Aorta (tissue), 5 donors: ENCODE results near the gene CLIP1. TPM values are rescaled to one million over a fixed set of nuclear protein-coding genes. Genes with fewer than 3 reads are reported as not detected.

ENCODE experiments used
- ATAC-seq: fragments of 200-7000 bp; cut with Tn5 transposase; one replicate; pipeline ENCODE4 v1.9.1; 2022; ENCODE audit warnings: moderate library complexity; ENCODE audit not compliant: low FRiP score
- DNase-seq, 2 donors: peaks; one replicate each; pipeline ENCODE4 v3.0.0-alpha.2; 2020
- H3K27ac ChIP-seq, 2 donors: one replicate each; pipeline ENCODE4 v1.5.1; 2013; ENCODE audit warnings: low read length in 2 of 2, mild to moderate bottlenecking in 2 of 2, moderate library complexity in 2 of 2, control low read depth in 1 of 2, inconsistent platforms in 1 of 2, low read depth in 1 of 2
- H3K27me3 ChIP-seq, 2 donors: one replicate each; pipeline ENCODE4 v1.6.1; 2013; ENCODE audit warnings: control low read depth in 1 of 2, low read length in 1 of 2, mild to moderate bottlenecking in 1 of 2, moderate library complexity in 1 of 2; ENCODE audit not compliant: insufficient read depth in 2 of 2, control insufficient read depth in 1 of 2
- H3K36me3 ChIP-seq, 2 donors: one replicate each; pipeline ENCODE4 v1.6.1; 2013; ENCODE audit warnings: control low read depth in 1 of 2, low read length in 1 of 2, mild to moderate bottlenecking in 1 of 2; ENCODE audit not compliant: insufficient read depth in 2 of 2, control insufficient read depth in 1 of 2
- H3K4me1 ChIP-seq, 2 donors: one replicate each; pipeline ENCODE4 v1.6.1; 2013; ENCODE audit warnings: low read length in 2 of 2, control low read depth in 1 of 2, mild to moderate bottlenecking in 1 of 2, moderate library complexity in 1 of 2; ENCODE audit not compliant: insufficient read depth in 2 of 2, control insufficient read depth in 1 of 2
- H3K4me3 ChIP-seq, 2 donors: one replicate each; pipeline ENCODE4 v1.5.1; 2013; ENCODE audit warnings: low read length in 2 of 2, control low read depth in 1 of 2, mild to moderate bottlenecking in 1 of 2
- H3K9me3 ChIP-seq: one replicate; pipeline ENCODE4 v1.6.1; 2013; ENCODE audit warnings: mild to moderate bottlenecking, low read length; ENCODE audit not compliant: control insufficient read depth
- WGBS, 2 donors: extraction: QIAGEN DNeasy Blood & Tissue Kit; methylation state at CpG; one replicate each; pipeline ENCODE4 v1.1.7; 2013; 5-methylcytosine and 5-hydroxymethylcytosine counted together
- intact Hi-C, 2 donors: fragments of 100-400 bp; cut with DNase I; formaldehyde crosslinking; loops; one replicate each; pipeline versions ENCODE4 v1.14.2 to v1.15.0; 2022
- polyA plus RNA-seq, 2 donors: library from polyadenylated mRNA; stranded (reverse); fragments of 200-250 nt; gene quantifications; one replicate each; pipeline ENCODE4 v1.2.3, GENCODE V29; 2013
- total RNA-seq, 2 donors: library from RNA; stranded (reverse); fragmentation: NEBNext Ultra II Directional; extraction: Animal tissue kit (Norgen Biotek cat#: 25700); gene quantifications; one replicate each; pipeline ENCODE4 v1.2.1, GENCODE V29; 2021
- donor health status: healthy with polysubstance abuse.
- donor health status: Bipolar disorder and iron deficiency.
- donor health status: DM: no; HTN: no; CAD: no.
- donor health status: DM: no; HTN: no; CAD: no.
- donor health status: DM: yes; HTN: yes; CAD: no.

CLIP1 gene
- total and polyA plus RNA-seq, 4 donors, result 33.2 to 182 (median 80.9) TPM

- H3K4me1 ChIP-seq, result no peaks in the 10 kb centered on the region
- DNase-seq (no peak), ATAC-seq (peak; percentile 38)
- H3K27ac ChIP-seq, result no peak overlapping the region
- WGBS, 2 donors, result 87 to 88% methylated on average over 18 of the region's 18 CpGs
- H3K36me3 ChIP-seq, result peaks cover 14 to 16% of the 10 kb centered on the region in 2 donors
- intact Hi-C loops, result no loop called here
- H3K4me3 ChIP-seq, result no peak overlapping the region
- H3K27me3 ChIP-seq, result no peaks in the 10 kb centered on the region
- no peaks in the 10 kb centered on the region for H3K9me3 ChIP-seq
Measured at GRCh38 chr12:122327494-122328385, 94.7 kb downstream of the CLIP1 start.

DNA sequence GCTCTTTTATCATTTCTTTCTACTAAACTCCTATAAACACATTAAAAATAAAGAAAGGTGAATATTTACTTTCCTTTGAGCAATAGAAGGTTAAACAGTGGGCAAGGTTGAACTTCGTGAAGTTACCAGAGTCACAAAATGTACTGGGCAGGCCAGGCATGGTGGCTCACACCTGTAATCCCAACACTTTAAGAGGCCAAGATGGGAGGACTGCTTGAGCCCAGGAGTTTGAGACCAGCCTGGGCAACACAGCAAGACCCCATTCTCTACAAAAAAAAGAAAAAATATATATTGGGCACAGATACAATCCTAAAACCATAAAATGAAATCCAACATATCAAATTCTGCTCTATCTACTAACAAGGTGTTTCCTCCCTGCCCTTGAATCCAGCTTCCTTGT is 95.5 kb downstream of the CLIP1 start:
- intact Hi-C loops, result no loop called here
- Histone ChIP-seq H3K36me3 (peaks cover 14 to 16% of the 10 kb centered on the region in 2 donors), H3K4me1 (no peaks in the 10 kb centered on the region), H3K27ac (no peak overlapping the region), H3K9me3 (no peaks in the 10 kb centered on the region), H3K4me3 (no peak overlapping the region), H3K27me3 (no peaks in the 10 kb centered on the region)
- 64 to 74% methylated on average over 1 of the region's 1 CpG for WGBS, 2 donors
- DNase-seq (no peak), ATAC-seq (no peak)

GRCh38 chr12:122326586-122326985 is 95.9 kb downstream of the CLIP1 start:
- 87 to 89% methylated on average over 5 of the region's 5 CpGs for WGBS, 2 donors
- H3K27me3 ChIP-seq, result no peaks in the 10 kb centered on the region
- ATAC-seq (no peak), DNase-seq (no peak)
- intact Hi-C loops, result no loop called here
- H3K27ac ChIP-seq, result no peak overlapping the region
- no peaks in the 10 kb centered on the region for H3K9me3 ChIP-seq
- H3K4me3 ChIP-seq, result no peak overlapping the region
- H3K36me3 ChIP-seq, result peaks cover 14% of the 10 kb centered on the region in 2 donors
- H3K4me1 ChIP-seq, result no peaks in the 10 kb centered on the region

- intact Hi-C loops, result no loop called here
Measured at GRCh38 chr12:122323311-122324019, 99.0 kb downstream of the CLIP1 start.

GRCh38 chr12:122322501-122322900 is 100.0 kb downstream of the CLIP1 start:
- Histone ChIP-seq H3K36me3 (peaks cover 8 to 11% of the 10 kb centered on the region in 2 donors), H3K4me1 (peaks cover 2 to 3% of the 10 kb centered on the region in 2 donors)

More at GRCh38 chr12:122323311-122324019, 99.0 kb downstream of the CLIP1 start:
- H3K4me1 ChIP-seq, result peaks cover 0 to 2% of the 10 kb centered on the region in 2 donors
- H3K27ac ChIP-seq, result no peak overlapping the region
- H3K4me3 ChIP-seq, result no peak overlapping the region
- no peaks in the 10 kb centered on the region for H3K9me3 ChIP-seq
- DNase-seq (peak in 1 of 2 donors; percentile 50), ATAC-seq (no peak)
- WGBS, 2 donors, result 93% methylated on average over 18 of the region's 18 CpGs
- H3K27me3 ChIP-seq, result no peaks in the 10 kb centered on the region
- peaks cover 12 to 14% of the 10 kb centered on the region in 2 donors for H3K36me3 ChIP-seq

DNA sequence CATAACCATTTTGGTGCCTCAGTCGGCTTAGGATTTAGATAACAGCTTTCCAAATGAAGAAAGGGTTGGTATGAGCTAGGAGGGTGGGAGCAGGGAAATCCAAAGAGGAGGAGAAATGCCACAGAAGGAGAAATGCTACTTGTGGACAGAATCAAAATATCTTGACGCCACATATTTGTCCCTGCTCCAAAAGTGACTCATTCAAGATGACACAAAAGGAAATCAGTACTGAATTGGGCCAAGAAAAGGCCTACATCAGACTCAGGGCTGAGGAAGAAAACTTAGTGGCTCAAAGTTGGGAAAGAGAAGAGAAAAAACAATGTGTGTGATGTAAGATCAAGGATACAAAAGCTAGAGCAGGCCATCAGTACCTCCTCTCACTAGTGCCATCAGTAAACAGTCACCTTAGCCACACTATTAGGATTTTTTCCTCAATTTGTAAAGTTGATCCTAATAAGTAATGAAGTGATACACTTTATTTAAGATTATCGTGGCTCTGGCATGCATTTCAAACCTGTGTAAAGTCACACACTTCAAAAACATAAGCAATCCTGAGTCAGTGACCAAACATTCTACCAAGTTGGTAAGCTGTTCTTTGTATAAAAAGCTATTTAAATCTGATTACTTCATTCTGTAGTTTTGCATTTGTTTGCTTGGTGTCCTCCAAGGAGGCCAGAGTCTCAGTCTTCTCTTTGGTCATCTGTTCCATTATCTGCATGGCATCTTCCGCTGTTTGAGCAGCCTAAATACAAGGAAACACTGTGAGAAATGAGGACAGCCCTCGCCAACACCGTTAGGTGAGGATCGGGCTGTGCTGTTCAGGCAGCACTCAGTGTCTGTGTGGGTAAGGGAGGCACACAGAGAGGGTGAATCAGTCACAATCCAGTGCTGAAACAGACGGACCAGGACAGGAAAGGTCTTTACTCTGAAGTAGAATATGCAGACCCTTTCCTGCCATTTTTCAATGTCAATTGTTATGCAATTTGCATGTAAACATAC is 103.6 kb downstream of the CLIP1 start:
- Histone ChIP-seq H3K27ac (peak overlapping the region; percentile 79 to 98), H3K9me3 (no peaks in the 10 kb centered on the region), H3K27me3 (no peaks in the 10 kb centered on the region), H3K4me1 (peaks cover 2 to 3% of the 10 kb centered on the region in 2 donors), H3K36me3 (peaks cover 0 to 3% of the 10 kb centered on the region in 2 donors), H3K4me3 (no peak overlapping the region)
- peak; percentile 87 for ATAC-seq
- intact Hi-C loops, result no loop called here
- DNase-seq, result no peak
- 47 to 49% methylated on average over 8 of the region's 8 CpGs for WGBS, 2 donors

More at GRCh38 chr12:122322501-122322900, 100.0 kb downstream of the CLIP1 start:
- intact Hi-C loops, result no loop called here
- DNase-seq, result no peak
- no peak overlapping the region for H3K27ac ChIP-seq
- ATAC-seq, result no peak
- 86% methylated on average over 8 of the region's 8 CpGs for whole genome bisulfite sequencing, 2 donors
- H3K4me3 ChIP-seq, result no peak overlapping the region
- no peaks in the 10 kb centered on the region for H3K9me3 ChIP-seq
- H3K27me3 ChIP-seq, result no peaks in the 10 kb centered on the region

DNA sequence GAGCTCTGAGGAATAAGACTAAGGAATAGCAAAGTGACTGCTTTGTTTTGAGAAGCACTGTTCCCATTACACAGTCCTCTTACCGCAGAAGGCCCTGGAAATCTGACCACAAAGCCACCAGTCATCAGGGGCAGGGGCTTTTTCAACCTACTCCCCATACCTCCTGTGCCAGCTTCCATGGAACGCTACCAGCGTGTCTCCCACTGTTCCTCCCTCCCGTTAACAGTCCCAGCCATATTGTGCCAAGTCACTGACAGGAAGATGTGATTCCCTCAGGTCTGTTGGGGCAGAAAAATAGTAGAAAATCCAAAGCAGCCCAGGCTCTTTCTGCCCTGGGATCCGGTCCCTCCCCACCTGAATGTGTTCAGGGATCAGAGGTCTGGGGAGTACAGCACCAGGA is 109.5 kb downstream of the CLIP1 start:
- H3K27me3 ChIP-seq, result no peaks in the 10 kb centered on the region
- no peaks in the 10 kb centered on the region for H3K9me3 ChIP-seq
- no peak for DNase-seq
- H3K4me1 ChIP-seq, result peaks cover 0 to 1% of the 10 kb centered on the region in 2 donors
- 88 to 91% methylated on average over 5 of the region's 5 CpGs for WGBS, 2 donors
- H3K36me3 ChIP-seq, result peaks cover 0 to 10% of the 10 kb centered on the region in 2 donors
- no peak overlapping the region for H3K4me3 ChIP-seq
- intact Hi-C loops, result no loop called here
- ATAC-seq, result no peak
- H3K27ac ChIP-seq, result no peak overlapping the region

GRCh38 chr12:122311696-122312095 is 110.8 kb downstream of the CLIP1 start:
- H3K36me3 ChIP-seq, result peaks cover 0 to 10% of the 10 kb centered on the region in 2 donors
- WGBS, 2 donors, result 91 to 92% methylated on average over 5 of the region's 5 CpGs
- no peaks in the 10 kb centered on the region for H3K4me1 ChIP-seq
- no peak overlapping the region for H3K27ac ChIP-seq
- intact Hi-C loops, result no loop called here
- no peak for ATAC-seq
- no peaks in the 10 kb centered on the region for H3K27me3 ChIP-seq
- DNase-seq, result no peak
- no peak overlapping the region for H3K4me3 ChIP-seq
- H3K9me3 ChIP-seq, result no peaks in the 10 kb centered on the region
